NT2/D1 (cell line): Measurements from ENCODE around the gene GNG7.
"Not testable (repeated sequence)": the region's sequence is repeated elsewhere in the genome, so short reads cannot be mapped to it uniquely, and the experiment has no call there.

ENCODE experiments used
- SUZ12 ChIP-seq: IDR thresholded peaks from 2 replicates; pipeline ENCODE4 v1.6.1; 2011; ENCODE audit not compliant: insufficient read length, insufficient read depth; ENCODE audit errors: extremely low read depth
- YY1 ChIP-seq: IDR thresholded peaks from 2 replicates; pipeline ENCODE4 v1.6.1; 2011; ENCODE audit not compliant: insufficient read length, insufficient read depth
- ZNF274 ChIP-seq: IDR thresholded peaks from 2 replicates; pipeline ENCODE4 v1.6.1; 2011; ENCODE audit warnings: mild to moderate bottlenecking, low read depth, low read length

DNA sequence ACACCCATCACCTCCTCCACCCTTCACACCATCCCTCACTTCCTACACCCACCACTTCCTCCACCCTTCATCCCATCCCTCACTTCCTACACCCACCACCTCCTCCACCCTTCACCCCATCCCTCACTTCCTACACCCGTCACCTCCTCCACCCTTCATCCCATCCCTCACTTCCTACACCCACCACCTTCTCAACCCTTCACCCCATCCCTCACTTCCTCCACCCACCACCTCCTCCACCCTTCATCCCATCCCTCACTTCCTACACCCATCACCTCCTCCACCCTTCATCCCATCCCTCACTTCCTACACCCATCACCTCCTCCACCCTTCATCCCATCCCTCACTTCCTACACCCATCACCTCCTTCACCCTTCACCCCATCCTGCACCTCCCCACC lies 11.6 kb upstream of the GNG7 start:
- not testable (repeated sequence) for TF ChIP-seq ZNF274, SUZ12, YY1
